GM21619 (cell line): ENCODE results near the gene CHST8.

Source experiments
- ATAC-seq: cut with Tn5 transposase; IDR thresholded peaks from one replicate; pipeline ENCODE4 v1.9.1; 2021; ENCODE audit not compliant: unreplicated experiment

Gene CHST8

GRCh38 chr19:33706631-33707030 is 84.9 kb downstream of the CHST8 start:
- ATAC-seq = no peak

- ATAC-seq = no peak
Observed at GRCh38 chr19:33712268-33712667, 90.5 kb downstream of the CHST8 start.

DNA sequence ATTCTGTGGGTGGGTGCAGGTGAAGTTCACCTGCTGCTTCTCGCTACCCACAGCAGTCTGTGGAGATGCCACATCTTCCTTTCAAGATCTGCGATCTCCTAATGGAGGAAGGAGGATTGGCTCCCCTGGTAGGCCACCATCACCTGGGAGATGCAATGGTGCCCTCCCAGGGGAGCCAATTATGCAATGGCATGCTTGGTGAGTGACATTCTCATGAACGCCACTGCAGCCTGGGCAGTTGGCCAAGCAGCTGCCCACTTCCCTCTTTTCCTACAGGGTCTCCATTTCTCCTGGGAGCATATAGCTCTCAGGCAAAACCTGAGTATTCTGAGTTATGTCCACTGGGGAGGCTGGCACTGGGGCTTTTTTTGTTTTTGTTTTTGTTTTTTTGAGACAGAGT is 91.4 kb downstream of the CHST8 start:
- ATAC-seq = no peak

- ATAC-seq = no peak
Observed at GRCh38 chr19:33714149-33714548, 92.4 kb downstream of the CHST8 start.

- no peak for ATAC-seq
Observed at GRCh38 chr19:33715462-33715861, 93.7 kb downstream of the CHST8 start.

DNA sequence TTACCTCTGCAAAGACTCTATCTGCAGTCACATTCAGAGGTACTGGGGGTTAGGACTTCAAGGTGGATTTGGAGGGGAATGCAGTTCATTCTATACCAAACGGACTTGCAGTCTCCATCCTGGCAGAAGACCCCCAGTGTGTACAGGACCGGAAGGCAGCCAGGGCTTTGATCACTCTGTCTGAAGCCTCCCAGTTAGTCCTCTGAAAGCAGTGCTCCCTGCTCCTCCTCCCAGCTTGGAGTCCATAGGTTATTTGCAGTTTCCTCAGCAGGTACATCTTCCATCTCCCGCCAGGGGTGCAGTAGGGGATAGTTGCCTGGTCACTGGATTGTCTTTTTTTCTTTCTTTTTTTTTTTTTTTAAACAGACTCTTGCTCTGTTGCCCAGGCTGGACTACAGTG is 96.1 kb downstream of the CHST8 start:
- no peak for ATAC-seq

- no peak for ATAC-seq
Observed at GRCh38 chr19:33718651-33719254, 97.0 kb downstream of the CHST8 start.

GRCh38 chr19:33719366-33720154 is 97.8 kb downstream of the CHST8 start:
- ATAC-seq = no peak

GRCh38 chr19:33720155-33720493 is 98.4 kb downstream of the CHST8 start:
- no peak for ATAC-seq

- ATAC-seq = no peak
Observed at GRCh38 chr19:33720691-33721682, 99.2 kb downstream of the CHST8 start.

GRCh38 chr19:33721735-33722297 is 100.1 kb downstream of the CHST8 start:
- no peak for ATAC-seq

- no peak for ATAC-seq
Observed at GRCh38 chr19:33722456-33723239, 100.9 kb downstream of the CHST8 start.

DNA sequence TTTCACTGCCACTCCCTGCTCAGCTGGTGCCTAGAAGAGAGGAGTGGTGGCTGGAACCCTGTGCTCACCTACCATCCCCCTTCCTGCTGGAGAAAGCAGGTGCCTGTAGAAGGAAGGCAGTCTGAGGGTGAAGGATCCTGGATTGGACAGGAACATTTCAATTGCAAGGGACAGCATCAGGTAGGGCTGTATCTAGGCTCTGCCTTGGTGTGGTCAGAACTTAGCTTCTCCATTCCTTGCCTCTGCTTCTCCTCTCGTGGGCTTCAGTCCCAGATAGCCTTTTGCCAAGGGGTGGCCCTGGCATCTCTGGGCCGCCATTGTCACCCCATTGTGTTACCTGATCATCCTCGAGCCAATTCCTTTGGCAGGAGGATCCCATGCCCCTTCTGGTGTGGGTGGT is 101.8 kb downstream of the CHST8 start:
- ATAC-seq = no peak

DNA sequence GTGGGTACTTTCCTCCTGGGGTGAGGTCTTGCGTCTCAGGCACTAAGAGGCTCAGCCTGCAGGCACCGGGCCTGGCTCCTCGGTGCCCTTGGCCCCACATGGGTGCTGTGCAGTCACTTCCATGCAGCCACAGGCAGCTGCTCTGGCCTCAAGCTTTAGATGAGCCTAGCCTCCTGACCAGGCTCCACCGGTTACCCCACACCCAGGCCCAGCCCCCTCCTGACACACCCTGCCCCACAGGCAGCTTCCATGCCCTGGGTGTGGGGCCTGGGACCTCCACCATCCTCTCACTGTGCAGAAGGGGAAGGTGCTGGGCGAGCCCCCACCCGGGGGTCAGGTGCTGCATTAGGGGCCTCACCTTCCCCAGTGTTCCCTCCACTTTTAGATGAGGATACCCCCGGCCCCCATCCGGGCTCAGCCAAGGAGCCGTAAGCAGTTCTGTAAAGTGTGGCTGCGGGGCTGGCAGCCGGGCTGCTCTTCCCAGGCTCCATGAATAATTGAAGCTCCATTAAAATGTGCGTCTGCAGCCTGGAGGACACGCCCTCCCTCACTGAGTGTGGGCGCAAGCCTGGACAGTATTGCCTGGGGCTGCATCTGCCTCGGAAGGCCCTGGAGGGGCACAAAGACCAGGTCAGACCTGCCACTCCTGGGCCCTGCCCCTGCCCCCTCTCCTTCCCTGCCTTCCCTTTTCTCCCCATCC is 102.4 kb downstream of the CHST8 start:
- ATAC-seq = no peak

DNA sequence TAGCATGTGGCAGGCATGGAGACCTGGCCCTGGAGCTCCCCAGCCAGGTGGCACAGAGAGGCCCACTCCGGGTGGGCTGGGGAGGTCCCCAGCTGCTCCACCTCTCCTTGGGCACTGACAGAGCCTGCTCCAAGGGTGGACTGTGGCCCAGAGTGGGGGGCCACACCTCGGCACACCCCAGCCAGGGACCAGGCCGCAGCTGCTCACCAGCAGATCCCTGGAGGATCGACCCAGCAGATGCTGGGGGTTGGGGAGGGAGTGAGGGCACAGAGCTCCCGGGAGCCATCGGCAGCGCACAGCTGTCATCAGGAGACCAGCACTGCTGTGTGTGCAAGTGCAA is 102.9 kb downstream of the CHST8 start:
- no peak for ATAC-seq

- ATAC-seq = no peak
Observed at GRCh38 chr19:33725567-33725966, 103.8 kb downstream of the CHST8 start.

- no peak for ATAC-seq
Observed at GRCh38 chr19:33726756-33727155, 105.0 kb downstream of the CHST8 start.

DNA sequence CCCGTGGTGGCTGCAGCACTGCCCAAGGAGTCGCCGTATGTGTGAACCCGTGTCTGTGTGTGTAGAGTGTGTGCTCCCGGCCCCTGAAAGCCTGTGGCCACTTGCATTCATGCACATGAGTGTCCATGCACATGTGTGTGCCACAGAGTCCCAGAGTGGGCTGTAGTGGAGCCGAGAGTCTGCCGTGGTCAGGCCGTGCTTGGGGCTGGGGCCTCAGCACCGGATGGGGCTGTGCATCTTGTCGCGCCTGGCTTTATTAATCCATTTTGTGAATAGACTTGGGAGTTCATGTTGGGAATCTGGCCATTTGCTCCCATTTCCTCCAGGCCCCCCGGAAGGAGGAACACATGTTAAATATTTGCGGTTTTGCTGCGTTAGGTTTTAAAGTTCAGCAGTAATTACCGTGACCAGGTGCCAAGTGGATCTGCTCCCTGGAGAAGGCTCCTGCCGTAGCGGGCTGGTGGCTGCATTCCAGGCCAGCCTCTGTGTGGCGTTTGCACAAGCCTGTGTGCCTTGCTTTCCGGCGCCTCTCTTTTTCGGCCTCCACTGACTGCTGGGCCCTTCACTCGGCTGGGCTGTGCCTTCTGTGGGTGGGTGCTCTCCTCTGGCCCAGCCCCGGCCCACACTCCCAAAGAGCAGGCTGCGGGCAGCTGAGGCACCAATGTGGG is 105.7 kb downstream of the CHST8 start:
- no peak for ATAC-seq

DNA sequence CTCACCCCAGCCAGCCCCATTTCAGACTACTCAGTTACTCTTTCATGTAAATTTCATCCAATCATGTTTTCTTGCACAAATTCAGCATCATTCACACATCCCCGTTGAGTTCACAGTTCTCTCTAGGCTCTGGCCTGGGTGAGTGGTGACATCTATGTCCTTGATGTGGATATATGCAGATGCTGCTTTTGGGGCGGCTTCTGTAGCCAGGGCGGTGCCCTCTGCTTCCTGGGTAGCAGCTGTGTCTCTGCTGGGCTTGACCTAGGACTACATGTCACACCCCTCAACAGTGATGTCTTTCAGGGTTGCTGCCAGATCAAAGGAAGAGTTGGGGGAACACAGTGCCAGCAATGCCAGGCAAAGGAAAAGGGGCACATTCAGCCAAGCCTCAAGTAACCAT is 106.4 kb downstream of the CHST8 start:
- no peak for ATAC-seq
